ENCODE data around the gene SHMT1.

GRCh38 chr17:18363101-18364049 lies at the start of gene SHMT1:
- TF ChIP-seq CTCF (IDR thresholded peaks at IDR 0.05): peak in 2 of 4 experiments; percentile 7 to 35
- TF ChIP-seq POLR2A (IDR thresholded peaks at IDR 0.05): peak; percentile 85
- peak; percentile 95 for TF ChIP-seq POLR2AphosphoS5 (IDR thresholded peaks at IDR 0.05)
